Measurements from ENCODE around the gene GNAI2.
A peak's percentile ranks its signal among the peaks of the same experiment; 100 is the strongest.

Gene GNAI2

DNA sequence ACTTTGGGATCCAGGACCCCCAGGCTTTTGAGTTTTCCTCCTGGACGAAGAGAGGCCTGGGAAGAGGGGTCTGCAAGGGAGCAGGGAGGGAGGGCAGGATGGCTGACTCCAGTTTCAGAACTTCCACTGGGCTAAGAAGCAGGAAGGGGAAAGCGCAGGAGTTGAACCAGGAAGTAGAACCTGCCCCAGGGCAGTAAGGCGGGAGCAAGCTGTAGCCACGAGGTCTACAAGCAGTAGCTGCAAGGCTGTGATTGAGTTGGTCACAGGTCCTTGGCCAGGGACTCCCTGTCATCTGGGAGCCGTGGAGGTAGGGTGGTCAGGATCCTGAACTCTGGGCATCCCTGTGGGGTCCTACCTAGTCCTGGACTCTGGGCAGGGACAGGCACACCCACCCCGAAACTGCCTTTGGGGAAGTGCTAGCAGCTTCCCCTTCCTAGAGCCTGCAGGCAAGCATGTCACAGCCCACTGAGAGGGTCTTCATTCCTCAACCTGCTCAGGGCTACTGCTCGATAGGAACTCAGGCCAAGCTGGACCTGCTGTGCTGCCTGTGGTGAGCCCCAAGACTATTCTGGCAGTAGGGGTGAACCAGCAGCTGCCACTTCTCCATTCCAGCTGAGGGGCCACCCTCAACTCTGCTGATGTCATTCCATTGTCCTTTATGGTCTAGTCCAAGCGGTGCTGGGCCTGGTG is 5.8 kb upstream of the GNAI2 start:
- no peak overlapping the region for H3K4me3 ChIP-seq (ENCODE audit: control insufficient read depth, low read depth, low read length)
- no peak for TF ChIP-seq CTCF (conservative IDR thresholded peaks at IDR 0.05; ENCODE audit: control insufficient read depth, insufficient read depth, low read depth, low read length)
- DNase-seq (ENCODE audit: low read depth) = no peak

DNA sequence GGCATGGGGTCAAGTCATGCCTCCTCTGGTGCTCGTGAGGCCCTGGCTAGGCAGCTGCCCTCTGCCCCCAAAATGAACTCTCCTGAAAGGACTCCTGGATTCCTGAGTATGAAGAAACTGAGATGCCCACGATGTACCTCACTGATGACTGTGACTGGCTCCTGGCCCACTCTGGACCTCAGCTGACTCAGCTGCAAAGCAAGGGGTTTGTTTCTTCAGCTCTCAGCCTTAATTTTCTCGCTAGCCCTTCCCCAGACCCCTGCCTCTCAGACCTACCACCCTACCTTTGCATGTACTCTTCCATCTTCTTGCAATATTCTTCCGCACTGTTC is 5.2 kb upstream of the GNAI2 start:
- DNase-seq (ENCODE audit: low read depth) = peak; percentile 51
- H3K4me3 ChIP-seq (ENCODE audit: control insufficient read depth, low read depth, low read length) = no peak overlapping the region
- no peak for TF ChIP-seq CTCF (conservative IDR thresholded peaks at IDR 0.05; ENCODE audit: control insufficient read depth, insufficient read depth, low read depth, low read length)

- no peak for TF ChIP-seq CTCF (conservative IDR thresholded peaks at IDR 0.05; ENCODE audit: control insufficient read depth, insufficient read depth, low read depth, low read length)
- H3K4me3 ChIP-seq (ENCODE audit: control insufficient read depth, low read depth, low read length) = no peak overlapping the region
- no peak for DNase-seq (ENCODE audit: low read depth)
Measured at GRCh38 chr3:50231581-50231980, 4.4 kb upstream of the GNAI2 start.

DNA sequence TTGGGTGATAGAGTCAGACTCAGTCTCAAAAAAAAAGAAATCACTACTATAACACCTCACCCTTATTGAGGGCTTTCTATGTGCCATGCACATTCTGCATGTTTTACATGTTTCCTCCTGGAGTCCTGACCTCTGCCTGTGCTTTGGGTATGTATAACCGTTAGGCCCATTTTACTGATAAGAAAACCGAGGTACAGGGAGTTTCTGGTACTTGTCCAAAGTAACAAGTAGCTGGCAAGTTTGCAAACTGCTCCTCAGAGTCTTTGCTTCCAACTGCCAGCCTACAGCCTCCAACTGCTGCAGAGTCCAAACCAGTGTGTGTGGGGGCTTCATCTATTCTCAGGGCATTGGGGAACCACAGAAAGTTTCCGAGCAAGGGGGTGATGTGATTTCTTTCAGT is 3.7 kb upstream of the GNAI2 start:
- H3K4me3 ChIP-seq (ENCODE audit: control insufficient read depth, low read depth, low read length) = no peak overlapping the region

GRCh38 chr3:50233176-50233575 is 2.8 kb upstream of the GNAI2 start:
- no peak for DNase-seq (ENCODE audit: low read depth)
- TF ChIP-seq CTCF (conservative IDR thresholded peaks at IDR 0.05; ENCODE audit: control insufficient read depth, insufficient read depth, low read depth, low read length) = no peak
- H3K4me3 ChIP-seq (ENCODE audit: control insufficient read depth, low read depth, low read length) = no peak overlapping the region

More for the DNA sequence above, 3.7 kb upstream of the GNAI2 start:
- no peak for DNase-seq (ENCODE audit: low read depth)
- no peak for TF ChIP-seq CTCF (conservative IDR thresholded peaks at IDR 0.05; ENCODE audit: control insufficient read depth, insufficient read depth, low read depth, low read length)

GRCh38 chr3:50236484-50237132 is 604 bp downstream of the GNAI2 start:
- peak overlapping the region; percentile 90 for H3K4me3 ChIP-seq (ENCODE audit: control insufficient read depth, low read depth, low read length)
- no peak for DNase-seq (ENCODE audit: low read depth)
- no peak for TF ChIP-seq CTCF (conservative IDR thresholded peaks at IDR 0.05; ENCODE audit: control insufficient read depth, insufficient read depth, low read depth, low read length)

Data from fibroblast of mammary gland (primary cell).